ENCODE measurements around the gene LARP4B. TPM values are rescaled to one million over a fixed set of nuclear protein-coding genes. Genes with fewer than 3 reads are reported as not detected.

The LARP4B gene
- polyA plus RNA-seq, 4 donors: 12.4 to 52.6 (median 21.2) TPM

- H3K27me3 ChIP-seq (ENCODE audit: control insufficient read depth in 3 of 3, insufficient read depth in 3 of 3, low read length in 3 of 3): no peaks in the 10 kb centered on the region
- WGBS, 3 donors: 84 to 91% (median 87%) methylated on average over 3 of the region's 3 CpGs
- no peaks in the 10 kb centered on the region for H3K9me3 ChIP-seq (ENCODE audit: control insufficient read depth in 2 of 2, insufficient read depth in 1 of 2, low read depth in 1 of 2, low read length in 1 of 2)
- H3K36me3 ChIP-seq (ENCODE audit: control insufficient read depth in 3 of 3, insufficient read depth in 2 of 3, low read depth in 1 of 3, low read length in 3 of 3): peaks cover 0 to 15% (median 2%) of the 10 kb centered on the region in 3 donors
- FAIRE-seq: no peak
- no peak overlapping the region for H3K27ac ChIP-seq (ENCODE audit: low read depth in 1 of 3, low read length in 2 of 3)
- peaks cover 0 to 3% (median 0%) of the 10 kb centered on the region in 3 donors for H3K4me1 ChIP-seq (ENCODE audit: control insufficient read depth in 3 of 3, insufficient read depth in 2 of 3, low read depth in 1 of 3, low read length in 2 of 3)
- DNase-seq: no peak
- no peak overlapping the region for H3K4me3 ChIP-seq (ENCODE audit: low read depth in 1 of 3, low read length in 3 of 3)
These were observed 14.1 kb downstream of the LARP4B start for GRCh38 chr10:917416-917720.

- 85 to 92% (median 90%) methylated on average over 7 of the region's 7 CpGs for WGBS, 3 donors
- H3K36me3 ChIP-seq (ENCODE audit: control insufficient read depth in 3 of 3, insufficient read depth in 2 of 3, low read depth in 1 of 3, low read length in 3 of 3): peaks cover 0 to 11% (median 4%) of the 10 kb centered on the region in 3 donors
- H3K27me3 ChIP-seq (ENCODE audit: control insufficient read depth in 3 of 3, insufficient read depth in 3 of 3, low read length in 3 of 3): no peaks in the 10 kb centered on the region
- DNase-seq: no peak
- no peak overlapping the region for H3K4me3 ChIP-seq (ENCODE audit: low read depth in 1 of 3, low read length in 3 of 3)
- no peaks in the 10 kb centered on the region for H3K9me3 ChIP-seq (ENCODE audit: control insufficient read depth in 2 of 2, insufficient read depth in 1 of 2, low read depth in 1 of 2, low read length in 1 of 2)
- H3K4me1 ChIP-seq (ENCODE audit: control insufficient read depth in 3 of 3, insufficient read depth in 2 of 3, low read depth in 1 of 3, low read length in 2 of 3): peaks cover 0 to 3% (median 0%) of the 10 kb centered on the region in 3 donors
- no peak for FAIRE-seq
- no peak overlapping the region for H3K27ac ChIP-seq (ENCODE audit: low read depth in 1 of 3, low read length in 2 of 3)
These were observed 14.6 kb downstream of the LARP4B start for GRCh38 chr10:916716-917415.

GRCh38 chr10:909831-910230 is 21.7 kb downstream of the LARP4B start:
- no peak overlapping the region for H3K4me3 ChIP-seq (ENCODE audit: low read depth in 1 of 3, low read length in 3 of 3)
- peaks cover 3 to 37% (median 5%) of the 10 kb centered on the region in 3 donors for H3K36me3 ChIP-seq (ENCODE audit: control insufficient read depth in 3 of 3, insufficient read depth in 2 of 3, low read depth in 1 of 3, low read length in 3 of 3)
- no peak for FAIRE-seq
- WGBS, 3 donors: 71 to 80% (median 75%) methylated on average over 3 of the region's 3 CpGs
- no peaks in the 10 kb centered on the region for H3K9me3 ChIP-seq (ENCODE audit: control insufficient read depth in 2 of 2, insufficient read depth in 1 of 2, low read depth in 1 of 2, low read length in 1 of 2)
- DNase-seq: no peak
- no peak overlapping the region for H3K27ac ChIP-seq (ENCODE audit: low read depth in 1 of 3, low read length in 2 of 3)
- H3K27me3 ChIP-seq (ENCODE audit: control insufficient read depth in 3 of 3, insufficient read depth in 3 of 3, low read length in 3 of 3): no peaks in the 10 kb centered on the region
- H3K4me1 ChIP-seq (ENCODE audit: control insufficient read depth in 3 of 3, insufficient read depth in 2 of 3, low read depth in 1 of 3, low read length in 2 of 3): no peaks in the 10 kb centered on the region

- Histone ChIP-seq H3K27ac (ENCODE audit: low read depth in 1 of 3, low read length in 2 of 3) (no peak overlapping the region), H3K4me1 (ENCODE audit: control insufficient read depth in 3 of 3, insufficient read depth in 2 of 3, low read depth in 1 of 3, low read length in 2 of 3) (no peaks in the 10 kb centered on the region), H3K27me3 (ENCODE audit: control insufficient read depth in 3 of 3, insufficient read depth in 3 of 3, low read length in 3 of 3) (no peaks in the 10 kb centered on the region), H3K36me3 (ENCODE audit: control insufficient read depth in 3 of 3, insufficient read depth in 2 of 3, low read depth in 1 of 3, low read length in 3 of 3) (peaks cover 2 to 27% (median 5%) of the 10 kb centered on the region in 3 donors), H3K4me3 (ENCODE audit: low read depth in 1 of 3, low read length in 3 of 3) (no peak overlapping the region), H3K9me3 (ENCODE audit: control insufficient read depth in 2 of 2, insufficient read depth in 1 of 2, low read depth in 1 of 2, low read length in 1 of 2) (no peaks in the 10 kb centered on the region)
- WGBS, 3 donors: 69 to 79% (median 72%) methylated on average over 1 of the region's 1 CpG
- DNase-seq: no peak
- FAIRE-seq: no peak
These were observed 25.5 kb downstream of the LARP4B start for GRCh38 chr10:905972-906371.

GRCh38 chr10:905503-905902 is 26.0 kb downstream of the LARP4B start:
- H3K27ac ChIP-seq (ENCODE audit: low read depth in 1 of 3, low read length in 2 of 3): no peak overlapping the region
- no peaks in the 10 kb centered on the region for H3K27me3 ChIP-seq (ENCODE audit: control insufficient read depth in 3 of 3, insufficient read depth in 3 of 3, low read length in 3 of 3)
- FAIRE-seq (no peak), DNase-seq (no peak)
- H3K4me3 ChIP-seq (ENCODE audit: low read depth in 1 of 3, low read length in 3 of 3): no peak overlapping the region
- H3K9me3 ChIP-seq (ENCODE audit: control insufficient read depth in 2 of 2, insufficient read depth in 1 of 2, low read depth in 1 of 2, low read length in 1 of 2): no peaks in the 10 kb centered on the region
- 21 to 48% (median 35%) methylated on average over 3 of the region's 3 CpGs for WGBS, 3 donors
- no peaks in the 10 kb centered on the region for H3K4me1 ChIP-seq (ENCODE audit: control insufficient read depth in 3 of 3, insufficient read depth in 2 of 3, low read depth in 1 of 3, low read length in 2 of 3)
- H3K36me3 ChIP-seq (ENCODE audit: control insufficient read depth in 3 of 3, insufficient read depth in 2 of 3, low read depth in 1 of 3, low read length in 3 of 3): peaks cover 2 to 24% (median 2%) of the 10 kb centered on the region in 3 donors

GRCh38 chr10:904403-904802 is 27.1 kb downstream of the LARP4B start:
- Histone ChIP-seq H3K27ac (ENCODE audit: low read depth in 1 of 3, low read length in 2 of 3) (no peak overlapping the region), H3K9me3 (ENCODE audit: control insufficient read depth in 2 of 2, insufficient read depth in 1 of 2, low read depth in 1 of 2, low read length in 1 of 2) (no peaks in the 10 kb centered on the region), H3K27me3 (ENCODE audit: control insufficient read depth in 3 of 3, insufficient read depth in 3 of 3, low read length in 3 of 3) (no peaks in the 10 kb centered on the region), H3K36me3 (ENCODE audit: control insufficient read depth in 3 of 3, insufficient read depth in 2 of 3, low read depth in 1 of 3, low read length in 3 of 3) (peaks cover 0 to 20% (median 2%) of the 10 kb centered on the region in 3 donors), H3K4me1 (ENCODE audit: control insufficient read depth in 3 of 3, insufficient read depth in 2 of 3, low read depth in 1 of 3, low read length in 2 of 3) (no peaks in the 10 kb centered on the region), H3K4me3 (ENCODE audit: low read depth in 1 of 3, low read length in 3 of 3) (no peak overlapping the region)
- DNase-seq (no peak), FAIRE-seq (no peak)
- 94 to 98% (median 95%) methylated on average over 5 of the region's 5 CpGs for WGBS, 3 donors

GRCh38 chr10:898141-898540 is 33.4 kb downstream of the LARP4B start:
- WGBS, 3 donors: 89 to 96% (median 95%) methylated on average over 2 of the region's 2 CpGs
- Histone ChIP-seq H3K36me3 (ENCODE audit: control insufficient read depth in 3 of 3, insufficient read depth in 2 of 3, low read depth in 1 of 3, low read length in 3 of 3) (peaks cover 0 to 6% (median 2%) of the 10 kb centered on the region in 3 donors), H3K27me3 (ENCODE audit: control insufficient read depth in 3 of 3, insufficient read depth in 3 of 3, low read length in 3 of 3) (no peaks in the 10 kb centered on the region), H3K9me3 (ENCODE audit: control insufficient read depth in 2 of 2, insufficient read depth in 1 of 2, low read depth in 1 of 2, low read length in 1 of 2) (no peaks in the 10 kb centered on the region), H3K4me3 (ENCODE audit: low read depth in 1 of 3, low read length in 3 of 3) (no peak overlapping the region), H3K4me1 (ENCODE audit: control insufficient read depth in 3 of 3, insufficient read depth in 2 of 3, low read depth in 1 of 3, low read length in 2 of 3) (no peaks in the 10 kb centered on the region), H3K27ac (ENCODE audit: low read depth in 1 of 3, low read length in 2 of 3) (no peak overlapping the region)
- DNase-seq (no peak), FAIRE-seq (no peak)

GRCh38 chr10:896982-897381 is 34.5 kb downstream of the LARP4B start:
- peaks cover 0 to 3% (median 0%) of the 10 kb centered on the region in 3 donors for H3K36me3 ChIP-seq (ENCODE audit: control insufficient read depth in 3 of 3, insufficient read depth in 2 of 3, low read depth in 1 of 3, low read length in 3 of 3)
- no peak for FAIRE-seq
- WGBS, 3 donors: 88 to 92% (median 92%) methylated on average over 2 of the region's 2 CpGs

GRCh38 chr10:895324-895723 is 36.2 kb downstream of the LARP4B start:
- peaks cover 0 to 3% (median 0%) of the 10 kb centered on the region in 3 donors for H3K36me3 ChIP-seq (ENCODE audit: control insufficient read depth in 3 of 3, insufficient read depth in 2 of 3, low read depth in 1 of 3, low read length in 3 of 3)
- H3K27ac ChIP-seq (ENCODE audit: low read depth in 1 of 3, low read length in 2 of 3): no peak overlapping the region
- FAIRE-seq (no peak), DNase-seq (no peak)
- H3K4me3 ChIP-seq (ENCODE audit: low read depth in 1 of 3, low read length in 3 of 3): no peak overlapping the region
- H3K27me3 ChIP-seq (ENCODE audit: control insufficient read depth in 3 of 3, insufficient read depth in 3 of 3, low read length in 3 of 3): no peaks in the 10 kb centered on the region
- WGBS, 3 donors: 66 to 80% (median 78%) methylated on average over 4 of the region's 4 CpGs
- H3K4me1 ChIP-seq (ENCODE audit: control insufficient read depth in 3 of 3, insufficient read depth in 2 of 3, low read depth in 1 of 3, low read length in 2 of 3): no peaks in the 10 kb centered on the region
- H3K9me3 ChIP-seq (ENCODE audit: control insufficient read depth in 2 of 2, insufficient read depth in 1 of 2, low read depth in 1 of 2, low read length in 1 of 2): no peaks in the 10 kb centered on the region

More at GRCh38 chr10:896982-897381, 34.5 kb downstream of the LARP4B start:
- Histone ChIP-seq H3K4me1 (ENCODE audit: control insufficient read depth in 3 of 3, insufficient read depth in 2 of 3, low read depth in 1 of 3, low read length in 2 of 3) (no peaks in the 10 kb centered on the region), H3K27ac (ENCODE audit: low read depth in 1 of 3, low read length in 2 of 3) (no peak overlapping the region), H3K27me3 (ENCODE audit: control insufficient read depth in 3 of 3, insufficient read depth in 3 of 3, low read length in 3 of 3) (no peaks in the 10 kb centered on the region), H3K4me3 (ENCODE audit: low read depth in 1 of 3, low read length in 3 of 3) (no peak overlapping the region), H3K9me3 (ENCODE audit: control insufficient read depth in 2 of 2, insufficient read depth in 1 of 2, low read depth in 1 of 2, low read length in 1 of 2) (no peaks in the 10 kb centered on the region)
- DNase-seq: no peak
